ENCODE data around the gene YPEL4.

DNA sequence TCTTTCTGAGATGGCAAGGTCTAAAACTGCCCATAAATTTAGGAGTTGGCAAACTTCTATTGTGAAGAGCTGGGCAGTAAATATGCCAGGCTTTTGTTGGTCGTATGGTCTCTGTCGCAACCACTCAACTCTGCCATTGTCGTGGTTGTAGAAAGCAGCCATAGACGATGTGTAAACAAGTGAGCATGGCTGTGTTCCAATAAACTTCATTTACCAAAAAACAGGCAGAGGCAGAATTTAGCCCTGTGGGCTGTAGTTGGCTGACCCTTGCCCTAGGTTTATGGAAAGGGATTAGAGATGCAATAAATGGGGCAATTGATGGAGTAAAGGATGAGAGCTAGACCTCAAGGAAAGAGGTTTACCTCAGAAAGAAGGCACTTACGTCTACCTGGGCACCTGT is 17.6 kb downstream of the YPEL4 start:
- TF ChIP-seq, protein P1, sequence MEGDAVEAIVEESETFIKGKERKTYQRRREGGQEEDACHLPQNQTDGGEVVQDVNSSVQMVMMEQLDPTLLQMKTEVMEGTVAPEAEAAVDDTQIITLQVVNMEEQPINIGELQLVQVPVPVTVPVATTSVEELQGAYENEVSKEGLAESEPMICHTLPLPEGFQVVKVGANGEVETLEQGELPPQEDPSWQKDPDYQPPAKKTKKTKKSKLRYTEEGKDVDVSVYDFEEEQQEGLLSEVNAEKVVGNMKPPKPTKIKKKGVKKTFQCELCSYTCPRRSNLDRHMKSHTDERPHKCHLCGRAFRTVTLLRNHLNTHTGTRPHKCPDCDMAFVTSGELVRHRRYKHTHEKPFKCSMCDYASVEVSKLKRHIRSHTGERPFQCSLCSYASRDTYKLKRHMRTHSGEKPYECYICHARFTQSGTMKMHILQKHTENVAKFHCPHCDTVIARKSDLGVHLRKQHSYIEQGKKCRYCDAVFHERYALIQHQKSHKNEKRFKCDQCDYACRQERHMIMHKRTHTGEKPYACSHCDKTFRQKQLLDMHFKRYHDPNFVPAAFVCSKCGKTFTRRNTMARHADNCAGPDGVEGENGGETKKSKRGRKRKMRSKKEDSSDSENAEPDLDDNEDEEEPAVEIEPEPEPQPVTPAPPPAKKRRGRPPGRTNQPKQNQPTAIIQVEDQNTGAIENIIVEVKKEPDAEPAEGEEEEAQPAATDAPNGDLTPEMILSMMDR (conservative IDR thresholded peaks at IDR 0.05; ENCODE audit: low read depth, low read length), result no peak
- no peak for TF ChIP-seq EZH2 (IDR thresholded peaks at IDR 0.05; ENCODE audit: low read length, unreplicated experiment)
- no peak for TF ChIP-seq EZH2phosphoT487 (IDR thresholded peaks at IDR 0.05; ENCODE audit: borderline replicate concordance, low read length)
